GM19468 (cell line): ENCODE data around the gene MYMK.

Source experiments
- ATAC-seq: cut with Tn5 transposase; IDR thresholded peaks from one replicate; pipeline ENCODE4 v1.9.1; 2021; ENCODE audit warnings: mild to moderate bottlenecking, moderate library complexity, moderate number of reproducible peaks; ENCODE audit not compliant: unreplicated experiment; ENCODE audit errors: extremely low read depth

MYMK gene

GRCh38 chr9:133520121-133520835, 4.5 kb downstream of the MYMK start:
- no peak for ATAC-seq

GRCh38 chr9:133519693-133520092, 5.1 kb downstream of the MYMK start:
- ATAC-seq, result no peak

GRCh38 chr9:133518706-133519449, 5.9 kb downstream of the MYMK start:
- ATAC-seq, result no peak

GRCh38 chr9:133518200-133518599, 6.6 kb downstream of the MYMK start:
- no peak for ATAC-seq

GRCh38 chr9:133517711-133518110, 7.0 kb downstream of the MYMK start:
- ATAC-seq, result no peak

- no peak for ATAC-seq
Observed at GRCh38 chr9:133516961-133517350, 7.8 kb downstream of the MYMK start.

GRCh38 chr9:133516256-133516960, 8.4 kb downstream of the MYMK start:
- ATAC-seq, result no peak

GRCh38 chr9:133515615-133516255, 9.0 kb downstream of the MYMK start:
- ATAC-seq, result no peak

GRCh38 chr9:133515240-133515610, 9.5 kb downstream of the MYMK start:
- ATAC-seq, result no peak

- no peak for ATAC-seq
Observed at GRCh38 chr9:133514460-133515239, 10.1 kb downstream of the MYMK start.

GRCh38 chr9:133513214-133514100, 11.3 kb downstream of the MYMK start:
- no peak for ATAC-seq

GRCh38 chr9:133512253-133513213, 12.2 kb downstream of the MYMK start:
- no peak for ATAC-seq

- ATAC-seq, result no peak
Observed at GRCh38 chr9:133511607-133512006, 13.2 kb downstream of the MYMK start.

GRCh38 chr9:133510926-133511505, 13.7 kb downstream of the MYMK start:
- no peak for ATAC-seq

- no peak for ATAC-seq
Observed at GRCh38 chr9:133509179-133510083, 15.3 kb downstream of the MYMK start.

GRCh38 chr9:133508046-133508445, 16.7 kb downstream of the MYMK start:
- ATAC-seq, result no peak
